ENCODE measurements around the gene MPV17. TPM values are rescaled to one million over a fixed set of nuclear protein-coding genes. Genes with fewer than 3 reads are reported as not detected.

Gene MPV17
- total RNA-seq, 2 donors from 2014 or later, result 58.1 to 68.1 TPM

- no peak for DNase-seq (ENCODE audit: low spot score)
- Histone ChIP-seq H3K4me3 (no peak overlapping the region), H3K36me3 (no peaks in the 10 kb centered on the region), H3K27me3 (replicated peaks; ENCODE audit: insufficient read depth) (no peaks in the 10 kb centered on the region), H3K27ac (no peak overlapping the region), H3K4me1 (ENCODE audit: control insufficient read depth in 1 of 2, low read depth in 2 of 2) (peaks cover 0 to 8% of the 10 kb centered on the region in 2 donors), H3K9me3 (no peaks in the 10 kb centered on the region)
- ATAC-seq (ENCODE audit: insufficient number of reproducible peaks, low FRiP score, low read depth), result no peak
- TF ChIP-seq CTCF (IDR thresholded peaks at IDR 0.05), result no peak
Observed at GRCh38 chr2:27294928-27295327, 28.0 kb downstream of the MPV17 start.

GRCh38 chr2:27291865-27292264, 31.0 kb downstream of the MPV17 start:
- ATAC-seq (ENCODE audit: insufficient number of reproducible peaks, low FRiP score, low read depth), result no peak
- TF ChIP-seq CTCF (IDR thresholded peaks at IDR 0.05), result no peak
- H3K4me3 ChIP-seq, result no peak overlapping the region

GRCh38 chr2:27290549-27290948, 32.3 kb downstream of the MPV17 start:
- TF ChIP-seq CTCF (IDR thresholded peaks at IDR 0.05), result no peak
- H3K27ac ChIP-seq, result no peak overlapping the region
- no peak for DNase-seq (ENCODE audit: low spot score)

More at GRCh38 chr2:27291865-27292264, 31.0 kb downstream of the MPV17 start:
- Histone ChIP-seq H3K9me3 (no peaks in the 10 kb centered on the region), H3K27me3 (replicated peaks; ENCODE audit: insufficient read depth) (no peaks in the 10 kb centered on the region), H3K4me1 (ENCODE audit: control insufficient read depth in 1 of 2, low read depth in 2 of 2) (peaks cover 0 to 8% of the 10 kb centered on the region in 2 donors), H3K27ac (no peak overlapping the region), H3K36me3 (no peaks in the 10 kb centered on the region)
- no peak for DNase-seq (ENCODE audit: low spot score)

GRCh38 chr2:27288610-27289009, 34.3 kb downstream of the MPV17 start:
- no peak overlapping the region for H3K4me3 ChIP-seq

More at GRCh38 chr2:27290549-27290948, 32.3 kb downstream of the MPV17 start:
- no peaks in the 10 kb centered on the region for H3K9me3 ChIP-seq
- no peaks in the 10 kb centered on the region for H3K36me3 ChIP-seq
- H3K27me3 ChIP-seq (replicated peaks; ENCODE audit: insufficient read depth), result no peaks in the 10 kb centered on the region
- H3K4me1 ChIP-seq (ENCODE audit: control insufficient read depth in 1 of 2, low read depth in 2 of 2), result peaks cover 0 to 8% of the 10 kb centered on the region in 2 donors
- ATAC-seq (ENCODE audit: insufficient number of reproducible peaks, low FRiP score, low read depth), result no peak
- H3K4me3 ChIP-seq, result no peak overlapping the region

GRCh38 chr2:27285481-27285880, 37.4 kb downstream of the MPV17 start:
- peaks cover 0 to 3% of the 10 kb centered on the region in 2 donors for H3K4me1 ChIP-seq (ENCODE audit: control insufficient read depth in 1 of 2, low read depth in 2 of 2)
- no peaks in the 10 kb centered on the region for H3K27me3 ChIP-seq (replicated peaks; ENCODE audit: insufficient read depth)
- DNase-seq (ENCODE audit: low spot score), result no peak
- no peaks in the 10 kb centered on the region for H3K9me3 ChIP-seq
- H3K36me3 ChIP-seq, result no peaks in the 10 kb centered on the region
- ATAC-seq (ENCODE audit: insufficient number of reproducible peaks, low FRiP score, low read depth), result no peak
- H3K4me3 ChIP-seq, result no peak overlapping the region
- H3K27ac ChIP-seq, result no peak overlapping the region
- TF ChIP-seq CTCF (IDR thresholded peaks at IDR 0.05), result no peak

More at GRCh38 chr2:27288610-27289009, 34.3 kb downstream of the MPV17 start:
- Histone ChIP-seq H3K27me3 (replicated peaks; ENCODE audit: insufficient read depth) (no peaks in the 10 kb centered on the region), H3K4me1 (ENCODE audit: control insufficient read depth in 1 of 2, low read depth in 2 of 2) (peaks cover 0 to 6% of the 10 kb centered on the region in 2 donors), H3K36me3 (no peaks in the 10 kb centered on the region), H3K27ac (no peak overlapping the region), H3K9me3 (no peaks in the 10 kb centered on the region)
- ATAC-seq (ENCODE audit: insufficient number of reproducible peaks, low FRiP score, low read depth) (no peak), DNase-seq (ENCODE audit: low spot score) (no peak)
- no peak for TF ChIP-seq CTCF (IDR thresholded peaks at IDR 0.05)
